T-helper 2 cell treated with Interferon-gamma antibody and Interleukin-4, amounts not matched to agents 100 ng/mL and 5 ng/mL, for 36 hours (primary cell): Measurements from ENCODE around the gene DBI. TPM values are rescaled to one million over a fixed set of nuclear protein-coding genes. Genes with fewer than 3 reads are reported as not detected.
"Not testable (repeated sequence)": the region's sequence is repeated elsewhere in the genome, so short reads cannot be mapped to it uniquely, and the experiment has no call there.

Experiments used
- intact Hi-C: fragments of 100-400 bp; cut with micrococcal nuclease; formaldehyde crosslinking; loops from one replicate; pipeline ENCODE4 v1.15.1; 2023
- total RNA-seq: library from RNA; stranded (reverse); gene quantifications from 2 replicates; pipeline ENCODE4 v1.2.3, GENCODE V29; 2022

DBI gene
- total RNA-seq, 1 donor from 2014 or later: 115 TPM

- intact Hi-C loops: no loop called here
These were observed 27.4 kb downstream of the DBI start for GRCh38 chr2:119393971-119394748.

- intact Hi-C loops: no loop called here
These were observed 30.4 kb downstream of the DBI start for GRCh38 chr2:119397196-119397595.

- intact Hi-C loops: no loop called here
These were observed 35.3 kb downstream of the DBI start for GRCh38 chr2:119402106-119402505.

- intact Hi-C loops: no loop called here
These were observed 36.1 kb downstream of the DBI start for GRCh38 chr2:119402645-119403560.

- intact Hi-C loops: not testable (repeated sequence)
These were observed 36.8 kb downstream of the DBI start for GRCh38 chr2:119403618-119404017.

- intact Hi-C loops: no loop called here
These were observed 38.4 kb downstream of the DBI start for GRCh38 chr2:119405151-119405550.

GRCh38 chr2:119407430-119408220 is 40.8 kb downstream of the DBI start:
- intact Hi-C loops: loop anchor here (1.0 kb wide), 1 partner anchor 69 kb away; no protein-coding TSS in a partner anchor

GRCh38 chr2:119408221-119408619 is 41.4 kb downstream of the DBI start:
- intact Hi-C loops: no loop called here

GRCh38 chr2:119409506-119409905 is 42.7 kb downstream of the DBI start:
- intact Hi-C loops: no loop called here

- intact Hi-C loops: no loop called here
These were observed 48.1 kb downstream of the DBI start for GRCh38 chr2:119414894-119415293.

- intact Hi-C loops: no loop called here
These were observed 48.9 kb downstream of the DBI start for GRCh38 chr2:119415630-119416029.

GRCh38 chr2:119416299-119416923 is 49.6 kb downstream of the DBI start:
- intact Hi-C loops: no loop called here

GRCh38 chr2:119417908-119418307 is 51.1 kb downstream of the DBI start:
- intact Hi-C loops: no loop called here

- intact Hi-C loops: no loop called here
These were observed 52.3 kb downstream of the DBI start for GRCh38 chr2:119419065-119419464.

- intact Hi-C loops: no loop called here
These were observed 53.2 kb downstream of the DBI start for GRCh38 chr2:119419803-119420508.

GRCh38 chr2:119421304-119421703 is 54.5 kb downstream of the DBI start:
- intact Hi-C loops: no loop called here

- intact Hi-C loops: no loop called here
These were observed 55.0 kb downstream of the DBI start for GRCh38 chr2:119421741-119422140.
